Esophagus (tissue), 2 donors: ENCODE data around the gene TET1. TPM values are rescaled to one million over a fixed set of nuclear protein-coding genes. Genes with fewer than 3 reads are reported as not detected.
"Not testable (repeated sequence)": the region's sequence is repeated elsewhere in the genome, so short reads cannot be mapped to it uniquely, and the experiment has no call there.

Experiments used
- H3K27ac ChIP-seq, 2 donors: one replicate each; pipeline ENCODE4 v1.5.1; 2013; ENCODE audit warnings: low read depth in 2 of 2, mild to moderate bottlenecking in 2 of 2, inconsistent platforms in 1 of 2, low read length in 1 of 2, moderate library complexity in 1 of 2
- H3K27me3 ChIP-seq, 2 donors: one replicate each; pipeline ENCODE4 v1.6.1; 2013; ENCODE audit warnings: low read length in 2 of 2, control low read depth in 1 of 2, mild to moderate bottlenecking in 1 of 2; ENCODE audit not compliant: insufficient read depth in 2 of 2, control insufficient read depth in 1 of 2
- H3K36me3 ChIP-seq, 2 donors: one replicate each; pipeline ENCODE4 v1.6.1; 2013; ENCODE audit warnings: low read length in 1 of 2; ENCODE audit not compliant: control insufficient read depth in 2 of 2, insufficient read depth in 2 of 2
- H3K4me1 ChIP-seq, 2 donors: one replicate each; pipeline ENCODE4 v1.6.1; 2013; ENCODE audit warnings: low read length in 1 of 2; ENCODE audit not compliant: control insufficient read depth in 2 of 2, insufficient read depth in 2 of 2
- H3K4me3 ChIP-seq, 2 donors: one replicate each; pipeline ENCODE4 v1.5.1; 2013; ENCODE audit warnings: low read length in 2 of 2, mild to moderate bottlenecking in 2 of 2, low read depth in 1 of 2, moderate library complexity in 1 of 2
- H3K9me3 ChIP-seq, 2 donors: one replicate each; pipeline ENCODE4 v1.6.1; 2013; ENCODE audit warnings: mild to moderate bottlenecking in 2 of 2, low read depth in 1 of 2, low read length in 1 of 2, moderate library complexity in 1 of 2; ENCODE audit not compliant: control insufficient read depth in 2 of 2, insufficient read depth in 1 of 2
- WGBS, 2 donors: extraction: QIAGEN DNeasy Blood & Tissue Kit; methylation state at CpG; one replicate each; pipeline ENCODE4 v1.1.7; 2013; 5-methylcytosine and 5-hydroxymethylcytosine counted together
- polyA plus RNA-seq, 2 donors: library from polyadenylated mRNA; stranded (reverse); fragments of 200-250 nt; gene quantifications; one replicate each; pipeline ENCODE4 v1.2.3, GENCODE V29; 2013
- donor health status: healthy with polysubstance abuse.
- donor health status: Bipolar disorder and iron deficiency.

TET1 gene
- polyA plus RNA-seq, 2 donors: 0.05 to 0.16 TPM

DNA sequence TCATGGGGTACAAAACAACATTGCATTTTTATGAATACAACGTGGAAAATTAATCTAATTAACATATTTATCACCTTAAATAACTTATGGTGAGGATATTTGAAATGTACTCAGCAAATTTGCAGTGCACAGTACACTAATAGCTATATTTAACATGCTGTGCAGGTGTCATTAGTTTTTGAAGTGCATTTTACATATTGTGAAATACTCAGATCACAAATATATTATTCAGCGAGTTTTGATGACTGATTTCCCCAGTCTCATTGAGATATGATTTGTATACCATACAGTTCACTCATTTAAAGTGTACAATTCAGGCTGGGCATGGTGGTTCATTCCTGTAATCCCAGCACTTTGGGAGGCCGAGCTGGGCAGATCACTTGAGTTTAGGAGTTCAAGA lies 59.5 kb downstream of the TET1 start:
- Histone ChIP-seq H3K4me3 (no peak overlapping the region), H3K27ac (no peak overlapping the region), H3K9me3 (no peaks in the 10 kb centered on the region), H3K36me3 (no peaks in the 10 kb centered on the region), H3K27me3 (no peaks in the 10 kb centered on the region), H3K4me1 (no peaks in the 10 kb centered on the region)
- 92 to 93% methylated on average over 3 of the region's 3 CpGs for WGBS, 2 donors

DNA sequence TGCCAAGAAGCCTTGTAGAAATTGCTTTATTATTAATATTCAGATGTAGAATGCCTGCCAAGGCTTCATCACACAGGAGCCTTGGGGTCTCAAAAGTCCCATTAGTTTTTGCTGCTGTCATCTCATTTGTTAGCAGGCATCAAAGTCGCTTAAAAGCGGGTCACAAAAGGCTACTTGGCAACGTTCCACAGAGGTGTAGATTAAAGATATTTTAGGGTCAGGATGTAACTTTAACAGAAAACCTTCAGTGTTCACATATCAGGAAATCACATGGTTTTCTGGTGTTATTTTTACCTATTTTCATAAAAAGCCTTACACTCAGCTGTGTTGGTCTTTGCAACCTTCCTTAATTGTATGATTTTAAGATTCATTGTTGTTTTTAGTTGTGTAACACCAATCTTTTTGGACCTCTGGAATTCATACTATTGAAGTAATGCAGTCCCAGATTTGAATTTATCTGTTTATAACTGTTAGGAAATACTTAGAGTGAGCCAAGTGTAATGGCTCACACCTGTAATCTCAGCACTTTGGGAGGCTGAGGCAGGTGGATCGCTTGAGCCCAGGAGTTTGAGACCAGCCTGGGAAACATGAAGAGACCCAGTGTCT lies 65.3 kb downstream of the TET1 start:
- no peaks in the 10 kb centered on the region for H3K36me3 ChIP-seq
- H3K27ac ChIP-seq: no peak overlapping the region
- H3K27me3 ChIP-seq: no peaks in the 10 kb centered on the region
- no peaks in the 10 kb centered on the region for H3K9me3 ChIP-seq
- 53 to 64% methylated on average over 4 of the region's 4 CpGs for WGBS, 2 donors
- H3K4me3 ChIP-seq: no peak overlapping the region
- no peaks in the 10 kb centered on the region for H3K4me1 ChIP-seq

DNA sequence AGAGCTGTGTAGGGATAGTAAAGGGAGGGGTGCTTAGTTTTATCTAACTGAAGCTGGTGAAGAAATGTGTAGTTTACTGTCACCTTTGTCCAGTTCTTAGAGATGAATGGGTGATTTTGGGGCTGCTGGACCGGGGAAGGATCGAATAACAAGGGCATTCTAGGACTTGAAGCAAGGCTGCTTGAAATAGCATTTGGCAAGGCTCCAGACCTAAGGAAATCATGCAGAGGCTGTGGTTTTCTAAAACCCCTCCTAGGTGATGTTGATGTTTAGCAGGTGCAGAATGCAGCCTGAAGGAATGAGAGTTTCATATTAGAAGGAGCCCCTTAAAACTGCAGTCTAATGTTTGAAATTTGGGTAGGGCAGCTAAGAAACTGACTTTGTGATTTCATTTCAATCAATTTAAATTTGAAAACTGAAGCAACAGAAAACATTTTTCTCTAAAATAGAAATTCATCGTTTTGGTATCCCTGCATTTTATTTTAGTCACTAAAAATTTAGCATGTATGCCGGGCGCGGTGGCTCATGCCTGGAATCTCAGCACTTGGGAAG lies 68.5 kb downstream of the TET1 start:
- no peaks in the 10 kb centered on the region for H3K27me3 ChIP-seq

GRCh38 chr10:68632271-68632560 lies 72.1 kb downstream of the TET1 start:
- H3K27ac ChIP-seq, H3K9me3 ChIP-seq, H3K36me3 ChIP-seq, H3K27me3 ChIP-seq, H3K4me3 ChIP-seq, H3K4me1 ChIP-seq: not testable (repeated sequence)
- WGBS, 2 donors: 97% methylated on average over 10 of the region's 10 CpGs

More for the DNA sequence above, 68.5 kb downstream of the TET1 start:
- Histone ChIP-seq H3K4me1 (no peaks in the 10 kb centered on the region), H3K27ac (no peak overlapping the region), H3K9me3 (no peaks in the 10 kb centered on the region), H3K4me3 (no peak overlapping the region), H3K36me3 (no peaks in the 10 kb centered on the region)
- WGBS, 2 donors: 60 to 70% methylated on average over 6 of the region's 6 CpGs

DNA sequence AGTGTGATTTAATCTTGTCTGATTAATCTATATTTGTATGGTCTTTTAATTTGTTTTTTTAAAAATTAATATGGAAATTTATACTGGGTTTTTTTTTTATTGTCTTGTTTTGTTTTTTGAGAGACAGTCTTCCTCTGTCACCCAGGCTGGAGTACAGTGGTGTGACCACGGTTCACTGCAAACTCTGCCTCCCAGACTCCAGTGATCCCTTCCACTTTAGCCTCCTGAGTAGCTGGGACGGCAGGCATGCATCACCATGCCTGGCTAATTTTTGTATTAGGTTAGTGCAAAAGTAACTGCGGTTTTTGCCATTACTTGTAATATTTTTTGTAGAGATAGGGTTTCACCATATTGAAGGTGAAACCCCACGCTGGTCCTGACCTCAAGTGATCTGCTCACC lies 73.1 kb downstream of the TET1 start:
- Histone ChIP-seq H3K27me3 (no peaks in the 10 kb centered on the region), H3K9me3 (no peaks in the 10 kb centered on the region)
- 92 to 95% methylated on average over 4 of the region's 4 CpGs for WGBS, 2 donors

GRCh38 chr10:68633816-68634466 lies 73.8 kb downstream of the TET1 start:
- H3K27me3 ChIP-seq: no peaks in the 10 kb centered on the region
- no peak overlapping the region for H3K4me3 ChIP-seq
- H3K9me3 ChIP-seq: no peaks in the 10 kb centered on the region
- 90 to 91% methylated on average over 4 of the region's 4 CpGs for WGBS, 2 donors
- no peaks in the 10 kb centered on the region for H3K36me3 ChIP-seq
- H3K4me1 ChIP-seq: no peaks in the 10 kb centered on the region
- H3K27ac ChIP-seq: no peak overlapping the region

More for the DNA sequence above, 73.1 kb downstream of the TET1 start:
- no peaks in the 10 kb centered on the region for H3K36me3 ChIP-seq
- no peak overlapping the region for H3K27ac ChIP-seq
- H3K4me1 ChIP-seq: no peaks in the 10 kb centered on the region
- H3K4me3 ChIP-seq: no peak overlapping the region

- H3K9me3 ChIP-seq: no peaks in the 10 kb centered on the region
- H3K4me3 ChIP-seq: no peak overlapping the region
- no peaks in the 10 kb centered on the region for H3K27me3 ChIP-seq
- no peaks in the 10 kb centered on the region for H3K4me1 ChIP-seq
- WGBS, 2 donors: 92 to 93% methylated on average over 3 of the region's 3 CpGs
- no peaks in the 10 kb centered on the region for H3K36me3 ChIP-seq
- H3K27ac ChIP-seq: no peak overlapping the region
These were observed 76.2 kb downstream of the TET1 start for GRCh38 chr10:68636335-68636734.

DNA sequence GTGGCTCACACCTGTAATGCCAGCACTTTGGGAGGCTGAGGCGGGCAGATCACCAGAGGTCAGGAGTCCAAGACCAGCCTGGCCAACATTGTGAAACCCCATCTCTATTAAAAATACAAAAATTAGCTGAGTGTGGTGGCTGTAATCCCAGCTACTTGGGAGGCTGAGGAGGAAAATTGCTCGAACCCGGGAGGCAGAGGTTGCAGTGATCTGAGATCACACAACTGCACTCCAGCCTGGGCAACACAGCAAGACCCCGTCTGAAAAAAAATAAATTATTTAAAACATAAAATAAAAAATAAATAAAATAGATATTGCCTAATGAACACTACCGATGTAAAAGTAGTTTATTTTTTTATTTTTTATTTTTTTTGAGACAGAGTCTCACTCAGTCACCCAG lies 83.4 kb downstream of the TET1 start:
- not testable (repeated sequence) for H3K27ac ChIP-seq, H3K9me3 ChIP-seq, H3K36me3 ChIP-seq, H3K4me1 ChIP-seq, H3K4me3 ChIP-seq, H3K27me3 ChIP-seq
- 97% methylated on average over 5 of the region's 5 CpGs for WGBS, 2 donors

DNA sequence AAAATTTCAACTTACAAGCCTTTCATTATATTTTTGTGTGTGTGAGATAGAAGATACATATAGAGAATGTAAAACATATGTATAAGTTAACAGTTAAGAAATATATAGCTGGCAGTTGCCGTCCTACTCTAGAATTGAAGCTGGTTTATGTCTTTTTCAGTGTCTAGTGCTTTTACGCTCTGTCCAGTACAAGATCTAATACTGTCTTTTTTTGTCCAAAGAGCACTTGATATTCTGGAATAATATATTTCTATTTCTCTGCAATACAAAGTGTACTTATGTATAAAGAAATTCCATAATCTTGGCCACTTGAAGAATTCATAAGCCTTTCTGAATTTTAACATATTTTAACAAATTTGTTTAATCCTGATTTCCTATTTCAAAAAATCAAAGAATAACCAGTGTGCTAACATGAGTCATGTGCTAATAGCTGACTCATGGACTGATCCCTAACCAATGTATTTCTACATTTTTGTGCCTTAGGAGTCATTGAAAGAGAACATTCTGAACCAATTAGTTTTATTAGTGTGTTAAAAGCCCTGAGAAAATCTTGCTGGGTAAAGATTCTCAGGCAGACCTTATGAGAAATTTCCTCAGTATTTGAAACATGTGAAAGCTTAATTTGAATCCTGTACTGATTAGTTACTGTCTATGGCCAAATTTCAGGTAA lies 87.7 kb downstream of the TET1 start:
- no peak overlapping the region for H3K27ac ChIP-seq
- no peaks in the 10 kb centered on the region for H3K27me3 ChIP-seq
- H3K9me3 ChIP-seq: no peaks in the 10 kb centered on the region
- H3K4me3 ChIP-seq: no peak overlapping the region
- H3K36me3 ChIP-seq: no peaks in the 10 kb centered on the region
- WGBS, 2 donors: 93 to 94% methylated on average over 2 of the region's 2 CpGs
- H3K4me1 ChIP-seq: no peaks in the 10 kb centered on the region
